ENCODE data around the gene ZNF282. TPM values are rescaled to one million over a fixed set of nuclear protein-coding genes. Genes with fewer than 3 reads are reported as not detected.

Gene ZNF282
- total and polyA plus RNA-seq, 9 of the 15 experiments (the other 6 are each of a cell fraction or from before 2014, with no cell fraction given): 0.76 to 58.6 (median 17.4) TPM

DNA sequence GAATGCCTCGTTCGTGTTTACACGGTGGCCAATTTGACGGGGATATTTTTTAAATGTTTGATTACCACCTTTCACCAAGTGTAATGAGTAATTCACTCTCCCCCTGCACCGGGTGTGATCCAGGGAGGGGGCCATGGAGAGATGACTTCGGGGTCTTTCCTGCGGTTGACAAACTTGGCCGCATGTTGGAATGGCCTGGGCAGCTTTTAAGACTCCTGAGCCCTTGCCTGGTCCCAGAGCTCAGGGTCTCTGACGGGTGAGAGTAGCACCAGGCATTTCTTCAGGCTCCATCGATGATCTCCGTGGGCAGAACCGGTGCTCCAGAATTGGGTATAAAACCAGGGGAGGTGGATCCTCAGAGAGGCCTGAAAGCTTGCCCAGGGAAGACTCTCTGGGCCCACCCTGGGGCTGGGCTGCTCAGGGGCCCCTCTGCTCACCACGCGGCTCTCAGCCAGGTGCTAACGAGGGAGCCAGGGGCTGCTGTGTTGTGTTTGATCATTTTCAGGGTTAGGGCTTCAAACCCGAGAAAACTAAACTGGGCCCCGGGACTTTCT is 882 bp downstream of the ZNF282 start (continued):
- TF ChIP-seq, protein P1, sequence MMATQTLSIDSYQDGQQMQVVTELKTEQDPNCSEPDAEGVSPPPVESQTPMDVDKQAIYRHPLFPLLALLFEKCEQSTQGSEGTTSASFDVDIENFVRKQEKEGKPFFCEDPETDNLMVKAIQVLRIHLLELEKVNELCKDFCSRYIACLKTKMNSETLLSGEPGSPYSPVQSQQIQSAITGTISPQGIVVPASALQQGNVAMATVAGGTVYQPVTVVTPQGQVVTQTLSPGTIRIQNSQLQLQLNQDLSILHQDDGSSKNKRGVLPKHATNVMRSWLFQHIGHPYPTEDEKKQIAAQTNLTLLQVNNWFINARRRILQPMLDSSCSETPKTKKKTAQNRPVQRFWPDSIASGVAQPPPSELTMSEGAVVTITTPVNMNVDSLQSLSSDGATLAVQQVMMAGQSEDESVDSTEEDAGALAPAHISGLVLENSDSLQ (IDR thresholded peaks at IDR 0.05): no peak
- TF ChIP-seq SREBF1 (IDR thresholded peaks at IDR 0.05; ENCODE audit: borderline replicate concordance, low read depth, low read length): no peak
- TF ChIP-seq HSF4 (CRISPR knock-in tag; IDR thresholded peaks at IDR 0.05; ENCODE audit: borderline replicate concordance): no peak
- TF ChIP-seq BHLHE40 (IDR thresholded peaks at IDR 0.05; ENCODE audit: low read length): no peak
- TF ChIP-seq, protein P2, sequence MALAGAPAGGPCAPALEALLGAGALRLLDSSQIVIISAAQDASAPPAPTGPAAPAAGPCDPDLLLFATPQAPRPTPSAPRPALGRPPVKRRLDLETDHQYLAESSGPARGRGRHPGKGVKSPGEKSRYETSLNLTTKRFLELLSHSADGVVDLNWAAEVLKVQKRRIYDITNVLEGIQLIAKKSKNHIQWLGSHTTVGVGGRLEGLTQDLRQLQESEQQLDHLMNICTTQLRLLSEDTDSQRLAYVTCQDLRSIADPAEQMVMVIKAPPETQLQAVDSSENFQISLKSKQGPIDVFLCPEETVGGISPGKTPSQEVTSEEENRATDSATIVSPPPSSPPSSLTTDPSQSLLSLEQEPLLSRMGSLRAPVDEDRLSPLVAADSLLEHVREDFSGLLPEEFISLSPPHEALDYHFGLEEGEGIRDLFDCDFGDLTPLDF (CRISPR knock-in tag; IDR thresholded peaks at IDR 0.05): peak; percentile 12
- TF ChIP-seq ZFP1 (CRISPR knock-in tag; IDR thresholded peaks at IDR 0.05): no peak
- peak; percentile 61; the same call in 1 of the 2 replicates for TF ChIP-seq L3MBTL2 (IDR thresholded peaks at IDR 0.05)
- no peak for TF ChIP-seq PCBP2 (IDR thresholded peaks at IDR 0.05; ENCODE audit: low read depth, low read length, poor library complexity, severe bottlenecking)
- TF ChIP-seq, protein P3, sequence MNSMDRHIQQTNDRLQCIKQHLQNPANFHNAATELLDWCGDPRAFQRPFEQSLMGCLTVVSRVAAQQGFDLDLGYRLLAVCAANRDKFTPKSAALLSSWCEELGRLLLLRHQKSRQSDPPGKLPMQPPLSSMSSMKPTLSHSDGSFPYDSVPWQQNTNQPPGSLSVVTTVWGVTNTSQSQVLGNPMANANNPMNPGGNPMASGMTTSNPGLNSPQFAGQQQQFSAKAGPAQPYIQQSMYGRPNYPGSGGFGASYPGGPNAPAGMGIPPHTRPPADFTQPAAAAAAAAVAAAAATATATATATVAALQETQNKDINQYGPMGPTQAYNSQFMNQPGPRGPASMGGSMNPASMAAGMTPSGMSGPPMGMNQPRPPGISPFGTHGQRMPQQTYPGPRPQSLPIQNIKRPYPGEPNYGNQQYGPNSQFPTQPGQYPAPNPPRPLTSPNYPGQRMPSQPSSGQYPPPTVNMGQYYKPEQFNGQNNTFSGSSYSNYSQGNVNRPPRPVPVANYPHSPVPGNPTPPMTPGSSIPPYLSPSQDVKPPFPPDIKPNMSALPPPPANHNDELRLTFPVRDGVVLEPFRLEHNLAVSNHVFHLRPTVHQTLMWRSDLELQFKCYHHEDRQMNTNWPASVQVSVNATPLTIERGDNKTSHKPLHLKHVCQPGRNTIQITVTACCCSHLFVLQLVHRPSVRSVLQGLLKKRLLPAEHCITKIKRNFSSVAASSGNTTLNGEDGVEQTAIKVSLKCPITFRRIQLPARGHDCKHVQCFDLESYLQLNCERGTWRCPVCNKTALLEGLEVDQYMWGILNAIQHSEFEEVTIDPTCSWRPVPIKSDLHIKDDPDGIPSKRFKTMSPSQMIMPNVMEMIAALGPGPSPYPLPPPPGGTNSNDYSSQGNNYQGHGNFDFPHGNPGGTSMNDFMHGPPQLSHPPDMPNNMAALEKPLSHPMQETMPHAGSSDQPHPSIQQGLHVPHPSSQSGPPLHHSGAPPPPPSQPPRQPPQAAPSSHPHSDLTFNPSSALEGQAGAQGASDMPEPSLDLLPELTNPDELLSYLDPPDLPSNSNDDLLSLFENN (IDR thresholded peaks at IDR 0.05; ENCODE audit: low read depth in 2 of 2, low read length in 2 of 2): no peak
- no peak; the same call in 1 of the 2 replicates for TF ChIP-seq MYC (IDR thresholded peaks at IDR 0.05; ENCODE audit: low read depth, low read length)
- TF ChIP-seq MYC (CRISPR knock-in tag; IDR thresholded peaks at IDR 0.05; ENCODE audit: borderline replicate concordance, low read depth): peak; percentile 85; the same call in 1 of the 2 replicates
- TF ChIP-seq ZKSCAN1 (IDR thresholded peaks at IDR 0.05; ENCODE audit: low read depth, low read length): no peak
- TF ChIP-seq CBX5 (IDR thresholded peaks at IDR 0.05; ENCODE audit: borderline replicate concordance, low read depth): no peak
- TF ChIP-seq ZBTB7A (IDR thresholded peaks at IDR 0.05; ENCODE audit: borderline replicate concordance, control insufficient read depth, low read depth, low read length): 0 out of 2 replicates have a peak, but pooled peaks have one; percentile 32
- no peak for TF ChIP-seq MAFF (IDR thresholded peaks at IDR 0.05; ENCODE audit: low read length)
- TF ChIP-seq, protein P4, sequence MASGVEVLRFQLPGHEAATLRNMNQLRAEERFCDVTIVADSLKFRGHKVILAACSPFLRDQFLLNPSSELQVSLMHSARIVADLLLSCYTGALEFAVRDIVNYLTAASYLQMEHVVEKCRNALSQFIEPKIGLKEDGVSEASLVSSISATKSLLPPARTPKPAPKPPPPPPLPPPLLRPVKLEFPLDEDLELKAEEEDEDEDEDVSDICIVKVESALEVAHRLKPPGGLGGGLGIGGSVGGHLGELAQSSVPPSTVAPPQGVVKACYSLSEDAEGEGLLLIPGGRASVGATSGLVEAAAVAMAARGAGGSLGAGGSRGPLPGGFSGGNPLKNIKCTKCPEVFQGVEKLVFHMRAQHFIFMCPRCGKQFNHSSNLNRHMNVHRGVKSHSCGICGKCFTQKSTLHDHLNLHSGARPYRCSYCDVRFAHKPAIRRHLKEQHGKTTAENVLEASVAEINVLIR (CRISPR knock-in tag; IDR thresholded peaks at IDR 0.05): no peak
- TF ChIP-seq, protein P5, sequence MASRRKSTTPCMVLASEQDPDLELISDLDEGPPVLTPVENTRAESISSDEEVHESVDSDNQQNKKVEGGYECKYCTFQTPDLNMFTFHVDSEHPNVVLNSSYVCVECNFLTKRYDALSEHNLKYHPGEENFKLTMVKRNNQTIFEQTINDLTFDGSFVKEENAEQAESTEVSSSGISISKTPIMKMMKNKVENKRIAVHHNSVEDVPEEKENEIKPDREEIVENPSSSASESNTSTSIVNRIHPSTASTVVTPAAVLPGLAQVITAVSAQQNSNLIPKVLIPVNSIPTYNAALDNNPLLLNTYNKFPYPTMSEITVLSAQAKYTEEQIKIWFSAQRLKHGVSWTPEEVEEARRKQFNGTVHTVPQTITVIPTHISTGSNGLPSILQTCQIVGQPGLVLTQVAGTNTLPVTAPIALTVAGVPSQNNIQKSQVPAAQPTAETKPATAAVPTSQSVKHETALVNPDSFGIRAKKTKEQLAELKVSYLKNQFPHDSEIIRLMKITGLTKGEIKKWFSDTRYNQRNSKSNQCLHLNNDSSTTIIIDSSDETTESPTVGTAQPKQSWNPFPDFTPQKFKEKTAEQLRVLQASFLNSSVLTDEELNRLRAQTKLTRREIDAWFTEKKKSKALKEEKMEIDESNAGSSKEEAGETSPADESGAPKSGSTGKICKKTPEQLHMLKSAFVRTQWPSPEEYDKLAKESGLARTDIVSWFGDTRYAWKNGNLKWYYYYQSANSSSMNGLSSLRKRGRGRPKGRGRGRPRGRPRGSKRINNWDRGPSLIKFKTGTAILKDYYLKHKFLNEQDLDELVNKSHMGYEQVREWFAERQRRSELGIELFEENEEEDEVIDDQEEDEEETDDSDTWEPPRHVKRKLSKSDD (conservative IDR thresholded peaks at IDR 0.05; ENCODE audit: low read length): no peak
- no peak for TF ChIP-seq ZNF384 (IDR thresholded peaks at IDR 0.05; ENCODE audit: low read depth, low read length)
- TF ChIP-seq ERF (CRISPR knock-in tag; IDR thresholded peaks at IDR 0.05): no peak
